Fibroblast of lung (primary cell): Measurements from ENCODE around the gene SCO2. TPM values are rescaled to one million over a fixed set of nuclear protein-coding genes. Genes with fewer than 3 reads are reported as not detected.
A peak's percentile ranks its signal among the peaks of the same experiment; 100 is the strongest.

ENCODE experiments used
- DNase-seq, 2 donors: peaks; one replicate each; pipeline versions ENCODE4 v3.0.0 to v3.0.0-alpha.2; 2010; ENCODE audit warnings: low read depth in 2 of 2
- H2AFZ ChIP-seq: 2 replicates; pipeline ENCODE4 v1.5.1; 2012; ENCODE audit warnings: low read length, control low read depth, inconsistent platforms
- H3K27ac ChIP-seq: 2 replicates; pipeline ENCODE4 v1.5.1; 2011; ENCODE audit warnings: low read length, control low read depth; ENCODE audit not compliant: insufficient read depth
- H3K27me3 ChIP-seq: 2 replicates; pipeline ENCODE4 v1.5.1; 2011; ENCODE audit warnings: mild to moderate bottlenecking, low read length; ENCODE audit not compliant: control insufficient read depth, insufficient read depth
- H3K36me3 ChIP-seq: 2 replicates; pipeline ENCODE4 v1.5.1; 2011; ENCODE audit warnings: low read length; ENCODE audit not compliant: control insufficient read depth, insufficient read depth
- H3K4me1 ChIP-seq: 2 replicates; pipeline ENCODE4 v1.5.1; 2011; ENCODE audit warnings: low read length; ENCODE audit not compliant: control insufficient read depth, insufficient read depth; ENCODE audit errors: extremely low read depth
- H3K4me2 ChIP-seq: 2 replicates; pipeline ENCODE4 v1.5.1; 2011; ENCODE audit warnings: low read length, control low read depth; ENCODE audit not compliant: insufficient read depth; ENCODE audit errors: extremely low read depth
- H3K4me3 ChIP-seq, 4 experiments: fragments of 200-600 bp in 1 of 4; sonication (generic) in 1 of 4; replicated peaks in 1 of 4; 2 replicates each; pipeline ENCODE4 v1.5.1; 2011 to 2016; ENCODE audit warnings: low read length in 4 of 4, low read depth in 3 of 4, mild to moderate bottlenecking in 3 of 4, control low read depth in 2 of 4, inconsistent platforms in 1 of 4, mixed read lengths in 1 of 4; ENCODE audit not compliant: insufficient read depth in 1 of 4; ENCODE audit errors: control extremely low read depth in 1 of 4
- H3K79me2 ChIP-seq: 2 replicates; pipeline ENCODE4 v1.5.1; 2012; ENCODE audit warnings: mild to moderate bottlenecking, low read length, inconsistent platforms; ENCODE audit not compliant: control insufficient read depth, insufficient read depth
- H3K9ac ChIP-seq: 2 replicates; pipeline ENCODE4 v1.5.1; 2011; ENCODE audit warnings: mild to moderate bottlenecking, low read length, control low read depth; ENCODE audit not compliant: insufficient read depth
- H3K9me3 ChIP-seq: 2 replicates; pipeline ENCODE4 v1.5.1; 2012; ENCODE audit warnings: low read depth, low read length; ENCODE audit not compliant: control insufficient read depth, insufficient read depth
- H4K20me1 ChIP-seq: 2 replicates; pipeline ENCODE4 v1.5.1; 2011; ENCODE audit warnings: low read length; ENCODE audit not compliant: control insufficient read depth, insufficient read depth; ENCODE audit errors: extremely low read depth
- EZH2 ChIP-seq: IDR thresholded peaks from 2 replicates; pipeline ENCODE4 v1.5.1; 2012; ENCODE audit warnings: low read length, control low read depth, mild to moderate bottlenecking; ENCODE audit errors: missing control alignments
- polyA plus RNA-seq, 2 donors: library from polyadenylated mRNA; depleted of rRNA in 1 of 2; stranded (reverse) in 1 of 2; unstranded in 1 of 2; fragments of >200 nt; gene quantifications; 2 replicates each; pipeline ENCODE4 v1.2.1, GENCODE V29; 2011 to 2012; ENCODE audit warnings: missing spikeins in 1 of 2
- total RNA-seq: library from RNA; depleted of rRNA; stranded (reverse); fragments of >200 nt; gene quantifications from 2 replicates; pipeline ENCODE4 v1.2.1, GENCODE V29; 2014
- TF ChIP-seq, protein P1 (sequence below), 2 donors: IDR thresholded peaks in 1 of 2; conservative IDR thresholded peaks in 1 of 2; 1 replicate in 1 of 2; 2 replicates in 1 of 2; pipeline ENCODE4 v1.5.1; 2011 to 2012; ENCODE audit warnings: low read length in 2 of 2, control low read depth in 1 of 2, inconsistent platforms in 1 of 2, low read depth in 1 of 2, mild to moderate bottlenecking in 1 of 2

The SCO2 gene
- total and polyA plus RNA-seq, 2 donors (not counting 1 experiment from before 2014, with no cell fraction given) = 0.42 to 3.1 TPM

GRCh38 chr22:50546326-50547262 lies 21.2 kb upstream of the SCO2 start:
- Histone ChIP-seq H3K9ac (no peak overlapping the region), H2AFZ (no peak overlapping the region), H4K20me1 (no peaks in the 10 kb centered on the region), H3K79me2 (no peaks in the 10 kb centered on the region), H3K27ac (no peak overlapping the region), H3K9me3 (no peaks in the 10 kb centered on the region), H3K27me3 (peaks cover 27% of the 10 kb centered on the region), H3K4me3 (no peak overlapping the region), H3K4me1 (peaks cover 2% of the 10 kb centered on the region), H3K36me3 (no peaks in the 10 kb centered on the region), H3K4me2 (no peak overlapping the region)
- TF ChIP-seq, protein P1, sequence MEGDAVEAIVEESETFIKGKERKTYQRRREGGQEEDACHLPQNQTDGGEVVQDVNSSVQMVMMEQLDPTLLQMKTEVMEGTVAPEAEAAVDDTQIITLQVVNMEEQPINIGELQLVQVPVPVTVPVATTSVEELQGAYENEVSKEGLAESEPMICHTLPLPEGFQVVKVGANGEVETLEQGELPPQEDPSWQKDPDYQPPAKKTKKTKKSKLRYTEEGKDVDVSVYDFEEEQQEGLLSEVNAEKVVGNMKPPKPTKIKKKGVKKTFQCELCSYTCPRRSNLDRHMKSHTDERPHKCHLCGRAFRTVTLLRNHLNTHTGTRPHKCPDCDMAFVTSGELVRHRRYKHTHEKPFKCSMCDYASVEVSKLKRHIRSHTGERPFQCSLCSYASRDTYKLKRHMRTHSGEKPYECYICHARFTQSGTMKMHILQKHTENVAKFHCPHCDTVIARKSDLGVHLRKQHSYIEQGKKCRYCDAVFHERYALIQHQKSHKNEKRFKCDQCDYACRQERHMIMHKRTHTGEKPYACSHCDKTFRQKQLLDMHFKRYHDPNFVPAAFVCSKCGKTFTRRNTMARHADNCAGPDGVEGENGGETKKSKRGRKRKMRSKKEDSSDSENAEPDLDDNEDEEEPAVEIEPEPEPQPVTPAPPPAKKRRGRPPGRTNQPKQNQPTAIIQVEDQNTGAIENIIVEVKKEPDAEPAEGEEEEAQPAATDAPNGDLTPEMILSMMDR (conservative IDR thresholded peaks at IDR 0.05 in 1 of 2, IDR thresholded peaks at IDR 0.05 in 1 of 2; ENCODE audit: low read depth in 1 of 2, low read length in 2 of 2) = no peak
- TF ChIP-seq EZH2 = peak; percentile 63
- no peak for DNase-seq

DNA sequence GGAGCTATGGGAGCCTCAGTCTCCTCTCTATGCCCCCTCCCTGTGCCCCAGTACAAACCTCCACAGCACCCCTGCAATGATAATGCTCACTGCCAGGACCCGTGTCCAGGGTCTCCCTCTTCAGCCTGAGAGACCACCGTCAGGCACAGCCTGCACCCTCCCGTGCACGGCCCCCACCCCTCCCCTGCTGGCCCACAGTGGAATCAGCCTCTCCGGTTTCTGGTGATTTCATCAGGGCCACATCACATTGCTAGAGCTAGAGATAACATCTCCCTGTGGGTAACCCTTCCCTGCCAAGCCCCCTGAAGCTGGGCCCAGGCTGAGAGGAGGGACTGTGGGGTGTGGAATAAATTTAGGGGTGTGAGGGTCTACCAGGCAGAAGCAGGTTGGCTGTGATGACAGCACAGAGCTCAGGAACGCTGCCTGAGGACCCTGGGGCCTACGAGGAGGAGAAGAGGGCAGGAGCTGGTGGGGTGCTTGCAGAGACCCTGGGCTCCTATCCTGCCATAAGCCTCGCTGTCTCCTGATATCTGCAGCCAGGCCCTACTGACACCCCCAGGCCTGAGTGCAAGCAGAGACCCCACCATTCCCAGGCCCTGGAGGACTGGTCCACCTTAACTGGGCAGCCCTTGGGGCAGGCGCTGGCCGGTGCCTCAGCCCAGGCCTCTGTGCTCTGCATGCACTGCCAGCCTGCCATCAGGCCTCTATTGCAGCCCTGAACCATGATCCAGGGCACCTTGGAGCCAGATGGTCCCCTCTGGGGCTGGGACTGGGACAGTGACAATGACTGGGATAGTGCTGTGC lies 20.3 kb upstream of the SCO2 start, which contains the start of gene KLHDC7B:
Gene KLHDC7B, plus strand, starts transcription at position 378 of the 804 bp plus-strand sequence. Its CDS starts 345 bp downstream, at position 723.
- Histone ChIP-seq H3K4me3 (no peak within 1 kb of the TSS), H3K27ac (no peak within 1 kb of the TSS), H3K27me3 (peaks cover 25% of the 10 kb centered on the region), H3K79me2 (no peaks in the 10 kb centered on the region), H3K9me3 (no peaks in the 10 kb centered on the region), H4K20me1 (no peaks in the 10 kb centered on the region), H3K4me1 (peaks cover 3% of the 10 kb centered on the region), H3K4me2 (no peak within 1 kb of the TSS), H2AFZ (no peak within 1 kb of the TSS), H3K36me3 (no peaks in the 10 kb centered on the region), H3K9ac (no peak within 1 kb of the TSS)
- peak in 1 of 2 donors; percentile 67 for DNase-seq
- TF ChIP-seq, protein P1 (conservative IDR thresholded peaks at IDR 0.05 in 1 of 2, IDR thresholded peaks at IDR 0.05 in 1 of 2; ENCODE audit: low read depth in 1 of 2, low read length in 2 of 2) = peak; percentile 16 to 31
- TF ChIP-seq EZH2 = no peak

DNA sequence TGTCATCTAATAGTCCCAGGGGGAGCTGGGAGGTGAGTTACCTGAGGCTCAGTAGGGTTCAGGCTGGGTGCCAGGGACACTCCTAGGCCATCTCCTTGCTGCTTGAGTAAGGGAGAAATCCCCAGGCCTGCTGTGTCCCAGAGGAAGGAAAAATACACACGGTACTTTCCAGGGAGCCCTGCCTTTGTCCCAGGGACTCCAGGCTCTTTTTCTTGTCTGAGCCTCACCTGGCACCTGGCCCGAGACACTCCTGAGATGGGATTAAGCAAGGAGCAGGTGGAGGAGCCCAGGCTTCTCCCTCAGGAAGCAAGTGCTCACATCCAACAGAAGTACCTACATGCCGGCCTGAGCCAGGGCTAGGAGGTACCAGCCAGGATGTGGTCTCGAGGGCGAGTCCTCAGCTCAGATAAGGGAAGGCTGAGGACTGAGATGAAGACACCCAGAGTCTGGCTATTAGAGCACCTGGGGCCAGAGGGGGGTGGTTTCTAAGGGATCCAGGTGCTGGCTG lies 19.4 kb upstream of the SCO2 start:
- no peak for DNase-seq
- Histone ChIP-seq H3K4me2 (no peak overlapping the region), H2AFZ (no peak overlapping the region), H3K9me3 (no peaks in the 10 kb centered on the region), H3K79me2 (no peaks in the 10 kb centered on the region), H4K20me1 (no peaks in the 10 kb centered on the region), H3K4me3 (no peak overlapping the region), H3K27me3 (peaks cover 25% of the 10 kb centered on the region), H3K9ac (no peak overlapping the region), H3K36me3 (no peaks in the 10 kb centered on the region), H3K4me1 (peaks cover 3% of the 10 kb centered on the region), H3K27ac (no peak overlapping the region)
- TF ChIP-seq, protein P1 (conservative IDR thresholded peaks at IDR 0.05 in 1 of 2, IDR thresholded peaks at IDR 0.05 in 1 of 2; ENCODE audit: low read depth in 1 of 2, low read length in 2 of 2) = no peak
- TF ChIP-seq EZH2 = no peak
